ENCODE results near the gene NDUFV1.
A peak's percentile ranks its signal among the peaks of the same experiment; 100 is the strongest.

NDUFV1 gene

GRCh38 chr11:67639438-67639859 lies 32.7 kb downstream of the NDUFV1 start, which contains the start of gene TBX10:
Gene TBX10, minus strand, starts transcription at chr11:67639763. Its CDS starts 291 bp downstream, at chr11:67639472.
- DNase-seq: no peak

GRCh38 chr11:67640021-67640757 lies 33.5 kb downstream of the NDUFV1 start:
- DNase-seq: no peak

- DNase-seq: no peak
These were observed 34.1 kb downstream of the NDUFV1 start for GRCh38 chr11:67640758-67641337.

GRCh38 chr11:67641338-67642172 lies 34.8 kb downstream of the NDUFV1 start:
- no peak for DNase-seq

GRCh38 chr11:67642173-67643120 lies 35.7 kb downstream of the NDUFV1 start:
- no peak for DNase-seq

GRCh38 chr11:67644042-67644441 lies 37.3 kb downstream of the NDUFV1 start:
- no peak for DNase-seq

- DNase-seq: no peak
These were observed 38.0 kb downstream of the NDUFV1 start for GRCh38 chr11:67644472-67645418.

- peak; percentile 4 for DNase-seq
These were observed 39.1 kb downstream of the NDUFV1 start for GRCh38 chr11:67645521-67646461.

GRCh38 chr11:67646535-67647336 lies 40.0 kb downstream of the NDUFV1 start:
- DNase-seq: peak; percentile 6

- no peak for DNase-seq
These were observed 40.7 kb downstream of the NDUFV1 start for GRCh38 chr11:67647471-67647870.

- no peak for DNase-seq
These were observed 41.5 kb downstream of the NDUFV1 start for GRCh38 chr11:67648140-67648795.

- no peak for DNase-seq
These were observed 42.3 kb downstream of the NDUFV1 start for GRCh38 chr11:67648796-67649613.

- no peak for DNase-seq
These were observed 43.1 kb downstream of the NDUFV1 start for GRCh38 chr11:67649634-67650510.

- no peak for DNase-seq
These were observed 45.4 kb downstream of the NDUFV1 start for GRCh38 chr11:67651976-67652781.
